CD14-positive monocyte (primary cell): ENCODE results near the gene GALNT17. TPM values are rescaled to one million over a fixed set of nuclear protein-coding genes. Genes with fewer than 3 reads are reported as not detected.

Experiments
- DNase-seq, 3 donors: peaks; one replicate each; pipeline ENCODE4 v3.0.0-alpha.2; 2011 to 2022
- H2AFZ ChIP-seq: 2 replicates; pipeline ENCODE4 v1.6.0; 2012; ENCODE audit warnings: mild to moderate bottlenecking, low read depth, low read length, inconsistent platforms; ENCODE audit not compliant: insufficient read depth, poor library complexity, severe bottlenecking
- H3K27ac ChIP-seq, 2 donors: 1 replicate in 1 of 2; 2 replicates in 1 of 2; pipeline ENCODE4 v1.5.1; 2012 to 2013; ENCODE audit warnings: low read length in 2 of 2, control low read depth in 1 of 2, inconsistent platforms in 1 of 2, low read depth in 1 of 2, mild to moderate bottlenecking in 1 of 2
- H3K27me3 ChIP-seq, 2 donors: one replicate each; pipeline versions ENCODE4 v1.6.0 to v1.6.1; 2011 to 2013; ENCODE audit warnings: low read length in 2 of 2; ENCODE audit not compliant: control insufficient read depth in 2 of 2, insufficient read depth in 2 of 2
- H3K36me3 ChIP-seq, 2 donors: replicated peaks in 1 of 2; 1 replicate in 1 of 2; 2 replicates in 1 of 2; pipeline versions ENCODE4 v1.5.1 to v1.6.1; 2012 to 2013; ENCODE audit warnings: low read length in 2 of 2, control low read depth in 1 of 2, inconsistent platforms in 1 of 2, mild to moderate bottlenecking in 1 of 2; ENCODE audit not compliant: insufficient read depth in 2 of 2, control insufficient read depth in 1 of 2
- H3K4me1 ChIP-seq, 2 donors: 1 replicate in 1 of 2; 2 replicates in 1 of 2; pipeline versions ENCODE4 v1.5.1 to v1.6.1; 2012 to 2013; ENCODE audit warnings: low read length in 2 of 2, control low read depth in 1 of 2, inconsistent platforms in 1 of 2, mild to moderate bottlenecking in 1 of 2, moderate library complexity in 1 of 2; ENCODE audit not compliant: insufficient read depth in 2 of 2, control insufficient read depth in 1 of 2
- H3K4me2 ChIP-seq: replicated peaks from 2 replicates; pipeline ENCODE3; 2012; ENCODE audit warnings: low read length, moderate library complexity, mild to moderate bottlenecking; ENCODE audit not compliant: poor library complexity, severe bottlenecking; ENCODE audit errors: extremely low read depth
- H3K4me3 ChIP-seq, 3 experiments: fragments of 200-600 bp in 1 of 3; sonication (generic) in 1 of 3; replicated peaks in 1 of 3; 1 replicate in 2 of 3; 2 replicates in 1 of 3; pipeline ENCODE4 v1.5.1; 2011 to 2013; ENCODE audit warnings: low read length in 3 of 3, mild to moderate bottlenecking in 3 of 3, control low read depth in 2 of 3, low read depth in 2 of 3, inconsistent platforms in 1 of 3, moderate library complexity in 1 of 3
- H3K79me2 ChIP-seq: 2 replicates; pipeline ENCODE4 v1.6.0; 2012; ENCODE audit warnings: mild to moderate bottlenecking, control low read depth, inconsistent platforms, low read length, moderate library complexity; ENCODE audit not compliant: insufficient read depth
- H3K9ac ChIP-seq: 2 replicates; pipeline ENCODE4 v1.6.0; 2017; ENCODE audit warnings: low read length, mild to moderate bottlenecking; ENCODE audit not compliant: insufficient read depth, poor library complexity, severe bottlenecking
- H3K9me3 ChIP-seq, 2 donors: replicated peaks in 1 of 2; 1 replicate in 1 of 2; 2 replicates in 1 of 2; pipeline versions ENCODE4 v1.5.1 to v1.6.1; 2012 to 2013; ENCODE audit warnings: low read length in 2 of 2, control low read depth in 1 of 2; ENCODE audit not compliant: control insufficient read depth in 1 of 2, insufficient read depth in 1 of 2
- H4K20me1 ChIP-seq: 2 replicates; pipeline ENCODE4 v1.6.0; 2012; ENCODE audit warnings: mild to moderate bottlenecking, low read length, control low read depth, moderate library complexity; ENCODE audit not compliant: insufficient read depth
- H3K27ac Mint-ChIP-seq, 7 donors: one replicate each; pipeline ENCODE4 v1.8.0; 2020; ENCODE audit warnings: mild to moderate bottlenecking in 7 of 7, mixed read lengths in 7 of 7, moderate library complexity in 6 of 7, inconsistent platforms in 2 of 7
- H3K27me3 Mint-ChIP-seq, 3 donors: one replicate each; pipeline ENCODE4 v1.8.0; 2021 to 2022; ENCODE audit warnings: low read depth in 3 of 3, mild to moderate bottlenecking in 3 of 3, mixed read lengths in 3 of 3, moderate library complexity in 3 of 3, inconsistent platforms in 1 of 3
- H3K36me3 Mint-ChIP-seq, 2 donors: one replicate each; pipeline ENCODE4 v1.8.0; 2020; ENCODE audit warnings: mixed read lengths in 2 of 2, inconsistent platforms in 1 of 2, mild to moderate bottlenecking in 1 of 2
- H3K4me1 Mint-ChIP-seq: one replicate; pipeline ENCODE4 v1.8.0; 2020; ENCODE audit warnings: mild to moderate bottlenecking, mixed read lengths
- H3K4me3 Mint-ChIP-seq, 2 donors: one replicate each; pipeline ENCODE4 v1.8.0; 2020; ENCODE audit warnings: mild to moderate bottlenecking in 2 of 2, mixed read lengths in 2 of 2, moderate library complexity in 1 of 2
- H3K9me3 Mint-ChIP-seq, 7 donors: one replicate each; pipeline ENCODE4 v1.8.0; 2020 to 2022; ENCODE audit warnings: mixed read lengths in 7 of 7, mild to moderate bottlenecking in 6 of 7, moderate library complexity in 6 of 7, inconsistent platforms in 2 of 7
- WGBS: methylation state at CpG from one replicate; pipeline ENCODE4 v1.1.5; 2013; ENCODE audit warnings: missing lambda C conversion rate; ENCODE audit not compliant: insufficient coverage; 5-methylcytosine and 5-hydroxymethylcytosine counted together
- intact Hi-C, 2 donors: fragments of 100-400 bp; cut with micrococcal nuclease; formaldehyde crosslinking; loops; one replicate each; pipeline versions ENCODE4 v1.15.0 to v1.15.1; 2023
- polyA plus RNA-seq, 3 donors: library from polyadenylated mRNA; depleted of rRNA in 1 of 3; unstranded in 2 of 3; stranded (reverse) in 1 of 3; fragments of 300-500 nt in 2 of 3; fragments of >200 nt in 1 of 3; fragmentation: Illumina TruSeq in 2 of 3; gene quantifications; 1 replicate in 2 of 3; 2 replicates in 1 of 3; pipeline ENCODE4 v1.2.3, GENCODE V29; 2012 to 2021
- TF ChIP-seq, protein P1 (sequence below): fragments of 200-600 bp; IDR thresholded peaks from one replicate; pipeline ENCODE4 v1.8.0; 2022; ENCODE audit warnings: antibody characterized with exemption, mild to moderate bottlenecking

Gene GALNT17
- polyA plus RNA-seq, 3 donors = not detected

DNA sequence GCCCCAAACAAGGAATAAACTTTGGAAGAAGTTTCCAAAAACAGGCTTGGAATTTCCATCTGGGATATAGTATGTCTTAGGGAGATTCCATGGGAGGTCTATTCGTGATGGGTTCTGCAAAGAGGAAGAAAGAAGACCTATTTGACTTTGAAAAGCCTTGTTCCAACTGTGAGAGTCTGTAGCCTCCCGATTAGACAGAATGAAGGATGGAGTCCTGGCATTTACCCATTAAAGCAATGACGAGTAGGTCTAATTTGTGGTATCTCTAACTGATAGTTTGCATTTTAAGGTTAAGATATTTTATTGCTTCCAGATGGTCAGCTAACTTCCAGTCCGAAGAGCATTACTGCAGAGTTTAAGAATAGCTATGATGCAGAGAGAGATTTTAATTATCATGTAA, 19.5 kb upstream of the GALNT17 start:
- no peaks in the 10 kb centered on the region for H3K27me3 ChIP-seq
- H3K36me3 ChIP-seq = no peaks in the 10 kb centered on the region
- WGBS = 57% methylated on average over 1 of the region's 4 CpGs
- no peak for DNase-seq
- no peak overlapping the region for H3K27ac Mint-ChIP-seq
- no peak overlapping the region for H3K4me2 ChIP-seq
- no peak overlapping the region for H3K9ac ChIP-seq
- peaks cover 0 to 2% (median 0%) of the 10 kb centered on the region in 3 donors for H3K27me3 Mint-ChIP-seq
- TF ChIP-seq, protein P1, sequence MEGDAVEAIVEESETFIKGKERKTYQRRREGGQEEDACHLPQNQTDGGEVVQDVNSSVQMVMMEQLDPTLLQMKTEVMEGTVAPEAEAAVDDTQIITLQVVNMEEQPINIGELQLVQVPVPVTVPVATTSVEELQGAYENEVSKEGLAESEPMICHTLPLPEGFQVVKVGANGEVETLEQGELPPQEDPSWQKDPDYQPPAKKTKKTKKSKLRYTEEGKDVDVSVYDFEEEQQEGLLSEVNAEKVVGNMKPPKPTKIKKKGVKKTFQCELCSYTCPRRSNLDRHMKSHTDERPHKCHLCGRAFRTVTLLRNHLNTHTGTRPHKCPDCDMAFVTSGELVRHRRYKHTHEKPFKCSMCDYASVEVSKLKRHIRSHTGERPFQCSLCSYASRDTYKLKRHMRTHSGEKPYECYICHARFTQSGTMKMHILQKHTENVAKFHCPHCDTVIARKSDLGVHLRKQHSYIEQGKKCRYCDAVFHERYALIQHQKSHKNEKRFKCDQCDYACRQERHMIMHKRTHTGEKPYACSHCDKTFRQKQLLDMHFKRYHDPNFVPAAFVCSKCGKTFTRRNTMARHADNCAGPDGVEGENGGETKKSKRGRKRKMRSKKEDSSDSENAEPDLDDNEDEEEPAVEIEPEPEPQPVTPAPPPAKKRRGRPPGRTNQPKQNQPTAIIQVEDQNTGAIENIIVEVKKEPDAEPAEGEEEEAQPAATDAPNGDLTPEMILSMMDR = no peak
- H3K4me1 ChIP-seq = no peaks in the 10 kb centered on the region
- peaks cover 0 to 16% (median 5%) of the 10 kb centered on the region in 7 donors for H3K9me3 Mint-ChIP-seq
- peaks cover 0 to 9% of the 10 kb centered on the region in 2 donors for H3K9me3 ChIP-seq
- no peak overlapping the region for H2AFZ ChIP-seq
- no peaks in the 10 kb centered on the region for H4K20me1 ChIP-seq
- no peak overlapping the region for H3K4me3 Mint-ChIP-seq
- H3K36me3 Mint-ChIP-seq = no peaks in the 10 kb centered on the region
- no peaks in the 10 kb centered on the region for H3K4me1 Mint-ChIP-seq
- no peak overlapping the region for H3K27ac ChIP-seq
- no peaks in the 10 kb centered on the region for H3K79me2 ChIP-seq
- no peak overlapping the region for H3K4me3 ChIP-seq
- intact Hi-C loops = no loop called here

DNA sequence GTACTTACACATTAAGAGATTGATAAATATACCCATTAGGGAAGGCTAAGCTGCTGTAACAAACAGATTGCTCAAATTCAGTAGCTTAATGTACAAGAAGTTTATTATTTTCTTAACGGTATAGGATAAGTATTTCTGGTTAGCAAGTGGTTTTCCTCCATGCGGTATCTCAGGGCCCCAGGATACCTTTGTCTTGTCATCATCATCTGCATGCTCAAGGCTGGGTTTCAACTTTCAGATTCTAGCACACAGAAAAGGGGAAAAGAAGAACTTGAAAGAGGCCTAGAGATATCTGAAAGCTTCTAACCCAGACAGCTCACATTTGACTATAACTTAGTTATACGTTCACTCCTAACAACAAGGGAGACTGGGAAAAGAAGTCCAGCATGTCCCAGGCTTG, 11.8 kb upstream of the GALNT17 start:
- no peak overlapping the region for H3K27ac Mint-ChIP-seq
- peaks cover 4 to 16% (median 9%) of the 10 kb centered on the region in 7 donors for H3K9me3 Mint-ChIP-seq
- no CpG with 5 or more reads among the region's 3 CpGs for WGBS

More for the DNA sequence above, 11.8 kb upstream of the GALNT17 start:
- no peaks in the 10 kb centered on the region for H4K20me1 ChIP-seq
- no peak overlapping the region for H3K9ac ChIP-seq
- H3K4me2 ChIP-seq = no peak overlapping the region
- no peaks in the 10 kb centered on the region for H3K36me3 ChIP-seq
- Mint-ChIP-seq H3K27me3 (peaks cover 0 to 4% (median 2%) of the 10 kb centered on the region in 3 donors), H3K4me1 (no peaks in the 10 kb centered on the region), H3K4me3 (no peak overlapping the region), H3K36me3 (no peaks in the 10 kb centered on the region)
- no peak overlapping the region for H3K27ac ChIP-seq
- H3K27me3 ChIP-seq = no peaks in the 10 kb centered on the region
- no peak for DNase-seq
- intact Hi-C loops = no loop called here
- H3K79me2 ChIP-seq = no peaks in the 10 kb centered on the region
- TF ChIP-seq, protein P1 = no peak
- H3K4me1 ChIP-seq = no peaks in the 10 kb centered on the region
- H3K4me3 ChIP-seq = no peak overlapping the region
- H2AFZ ChIP-seq = no peak overlapping the region
- peaks cover 10 to 17% of the 10 kb centered on the region in 2 donors for H3K9me3 ChIP-seq
